ENCODE measurements around the gene GGA3. TPM values are rescaled to one million over a fixed set of nuclear protein-coding genes. Genes with fewer than 3 reads are reported as not detected.

Gene GGA3
- total RNA-seq, 1 experiment from 2014 or later, result 58.3 TPM

GRCh38 chr17:75232786-75233185, 28.6 kb downstream of the GGA3 start (continued):
- TF ChIP-seq MAX (IDR thresholded peaks at IDR 0.05) (no peak), YY1 (IDR thresholded peaks at IDR 0.05; ENCODE audit: extremely low read depth, insufficient replicate concordance, low read depth, low read length) (no peak), EZH2phosphoT487 (IDR thresholded peaks at IDR 0.05; ENCODE audit: borderline replicate concordance) (no peak), ATF3 (IDR thresholded peaks at IDR 0.05) (no peak), SP1 (IDR thresholded peaks at IDR 0.05; ENCODE audit: low read depth) (no peak), RAD21 (IDR thresholded peaks at IDR 0.05; ENCODE audit: low read depth) (no peak), FOSL1 (IDR thresholded peaks at IDR 0.05; ENCODE audit: low read depth) (no peak), CEBPB (IDR thresholded peaks at IDR 0.05; ENCODE audit: low read depth) (no peak), SRF (IDR thresholded peaks at IDR 0.05; ENCODE audit: low read depth) (no peak), CTCF (IDR thresholded peaks at IDR 0.05 in 2 of 3, conservative IDR thresholded peaks at IDR 0.05 in 1 of 3; ENCODE audit: borderline replicate concordance in 1 of 3, insufficient read depth in 1 of 3, low read depth in 2 of 3, low read length in 2 of 3) (no peak)

- no peak overlapping the region for H3K4me3 ChIP-seq (replicated peaks in 1 of 2; ENCODE audit: low read depth in 1 of 2, low read length in 2 of 2)
- H2AFZ ChIP-seq (ENCODE audit: low read depth, low read length, poor library complexity, severe bottlenecking), result no peak overlapping the region
- ATAC-seq, result no peak
- ChIA-PET RAD21 (ENCODE audit: low non-redundant PET in 1 of 2, low total read pairs in 2 of 2, uncharacterized antibody in 2 of 2, unreplicated experiment in 2 of 2) (no interaction called here), CTCF (interaction anchor here (0.9 to 1.3 kb wide), 2 partner anchors 9 to 39 kb away, joined by 4 read pairs; partner anchors contain the start of gene MIF4GD), POLR2A (no interaction called here)
- H3K79me2 ChIP-seq (ENCODE audit: insufficient read depth, low read length), result no peaks in the 10 kb centered on the region; the same call in 1 of the 2 replicates
- H3K9ac ChIP-seq (ENCODE audit: low read length), result no peak overlapping the region
- no peaks in the 10 kb centered on the region for H3K27me3 ChIP-seq (ENCODE audit: insufficient read depth, low read length)
- no peak overlapping the region; the same call in 1 of the 2 replicates for H3K27ac ChIP-seq (ENCODE audit: low read depth, low read length)
- H3K4me2 ChIP-seq (ENCODE audit: low read length), result no peak overlapping the region
- H3K36me3 ChIP-seq (ENCODE audit: control insufficient read depth in 1 of 2, insufficient read depth in 2 of 2, low read length in 2 of 2), result peaks cover 59 to 92% of the 10 kb centered on the region in 2 experiments
- no peaks in the 10 kb centered on the region for H3K4me1 ChIP-seq (ENCODE audit: control insufficient read depth in 1 of 2, insufficient read depth in 2 of 2, low read length in 2 of 2)
- H4K20me1 ChIP-seq (ENCODE audit: insufficient read depth), result no peaks in the 10 kb centered on the region
- BruUV-seq (replicated peaks), result no TSS peak
- H3K9me2 ChIP-seq (ENCODE audit: insufficient read depth), result no peaks in the 10 kb centered on the region
- DNase-seq (ENCODE audit: low read depth, low spot score), result no peak
- H3K9me3 ChIP-seq (ENCODE audit: control insufficient read depth in 1 of 2, insufficient read depth in 1 of 2, low read depth in 1 of 2, low read length in 2 of 2), result no peaks in the 10 kb centered on the region
- intact Hi-C loops (cut with micrococcal nuclease), result no loop called here
- TF ChIP-seq ZBTB33 (IDR thresholded peaks at IDR 0.05; ENCODE audit: extremely low read depth, insufficient replicate concordance, low read length), result no peak
- no peak for TF ChIP-seq ELF1 (IDR thresholded peaks at IDR 0.05; ENCODE audit: borderline replicate concordance, low read depth)
- no peak for TF ChIP-seq REST (IDR thresholded peaks at IDR 0.05; ENCODE audit: low read depth)
- TF ChIP-seq CBX3 (IDR thresholded peaks at IDR 0.05; ENCODE audit: low read depth), result no peak
- TF ChIP-seq CEBPB (IDR thresholded peaks at IDR 0.05; ENCODE audit: low read depth), result no peak
- TF ChIP-seq POLR2A (IDR thresholded peaks at IDR 0.05; ENCODE audit: borderline replicate concordance, extremely low read depth, insufficient read depth, insufficient read length), result no peak
- no peak for TF ChIP-seq RAD21 (IDR thresholded peaks at IDR 0.05; ENCODE audit: low read depth)
- TF ChIP-seq EZH2phosphoT487 (IDR thresholded peaks at IDR 0.05; ENCODE audit: borderline replicate concordance), result no peak
- no peak for TF ChIP-seq ZNF274 (IDR thresholded peaks at IDR 0.05; ENCODE audit: low read depth, low read length)
- no peak for TF ChIP-seq SIN3A (IDR thresholded peaks at IDR 0.05; ENCODE audit: low read depth)
These were observed 29.5 kb downstream of the GGA3 start for GRCh38 chr17:75231741-75232464.
